8988T (cell line): ENCODE results near the gene PHC1.

ENCODE experiments used
- DNase-seq: peaks from one replicate; pipeline ENCODE4 v3.0.0; 2011

PHC1 gene

GRCh38 chr12:8950702-8951478 is 36.6 kb downstream of the PHC1 start:
- DNase-seq: no peak

GRCh38 chr12:8951744-8952143 is 37.4 kb downstream of the PHC1 start:
- no peak for DNase-seq

GRCh38 chr12:8953773-8954402 is 39.6 kb downstream of the PHC1 start:
- no peak for DNase-seq

DNA sequence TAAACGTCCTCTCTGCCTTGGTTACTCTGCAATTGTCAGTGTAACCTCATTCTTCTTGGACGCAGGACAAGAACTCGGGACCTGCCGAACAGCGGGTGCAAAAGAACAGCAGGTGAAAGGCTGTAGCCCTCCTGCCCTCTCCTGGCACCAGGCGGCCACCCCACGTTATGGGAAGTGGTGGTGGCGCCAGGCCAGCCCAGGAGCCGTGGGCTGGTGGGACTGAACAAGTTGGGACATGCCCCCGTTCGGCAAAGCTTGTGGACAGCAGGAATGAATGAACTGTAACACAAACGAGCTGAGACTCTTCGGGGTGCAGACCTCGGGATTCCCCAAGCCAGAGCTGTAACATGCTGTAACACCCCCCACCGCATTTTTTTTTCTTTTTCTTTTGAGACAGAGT is 41.8 kb downstream of the PHC1 start:
- no peak for DNase-seq

DNA sequence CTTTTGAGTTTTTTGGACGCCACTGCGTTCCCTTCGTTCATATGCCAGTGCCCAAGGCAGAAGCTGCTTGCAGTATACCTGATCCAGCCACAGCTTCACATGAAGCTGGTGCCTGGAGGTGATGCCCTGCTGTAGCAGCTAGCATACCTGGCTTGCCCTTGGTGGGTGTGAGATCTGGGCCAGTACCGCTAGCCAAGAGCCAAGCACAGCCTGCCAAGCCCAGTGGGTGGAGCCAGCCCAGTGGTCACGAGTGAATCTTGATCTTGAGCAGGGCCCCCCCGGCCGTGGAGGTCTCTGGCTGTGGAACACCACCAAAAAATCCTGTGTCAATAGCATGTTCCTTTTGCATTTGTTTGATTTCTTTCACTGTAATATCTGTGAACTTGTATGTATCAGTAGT is 42.5 kb downstream of the PHC1 start:
- no peak for DNase-seq

GRCh38 chr12:8957561-8957960 is 43.3 kb downstream of the PHC1 start:
- DNase-seq: no peak

DNA sequence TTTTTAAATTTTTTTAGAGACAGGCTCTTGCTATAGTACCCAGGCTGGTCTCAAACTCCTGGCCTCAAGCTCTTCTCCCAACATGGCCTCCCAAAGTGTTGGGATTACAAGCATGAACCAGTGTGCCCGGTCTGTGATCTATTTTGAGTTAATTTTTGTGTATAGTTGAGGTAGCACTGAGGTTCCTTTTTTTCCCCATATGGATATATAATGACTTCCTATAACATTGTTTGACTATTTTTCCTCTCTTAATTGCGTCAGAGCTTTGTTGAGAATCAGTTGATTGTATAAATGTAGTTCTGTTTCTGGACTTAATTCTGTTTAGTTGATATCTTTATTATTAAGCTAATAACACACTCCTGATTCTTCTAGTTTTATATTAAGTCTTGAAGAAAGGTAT is 43.8 kb downstream of the PHC1 start:
- DNase-seq: no peak

- DNase-seq: no peak
Measured at GRCh38 chr12:8960176-8960575, 45.9 kb downstream of the PHC1 start.

DNA sequence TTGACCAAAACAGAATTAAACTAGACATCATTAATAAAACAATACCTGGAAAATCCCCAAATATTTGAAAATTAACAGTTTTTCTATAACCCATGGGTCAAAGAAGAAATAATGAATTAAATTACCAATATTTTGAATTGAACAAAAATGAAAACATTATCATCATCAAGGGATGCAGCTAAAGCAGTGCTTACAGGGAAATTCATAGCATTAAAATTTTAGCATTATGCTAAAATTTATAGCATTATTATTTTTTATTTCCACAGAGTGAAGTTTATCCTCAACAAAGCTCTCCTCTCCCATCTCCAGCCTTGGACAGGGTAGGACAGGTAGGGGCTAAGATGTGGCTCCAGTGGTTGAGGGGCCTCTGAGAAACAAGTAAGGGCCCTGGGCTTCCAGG is 54.5 kb downstream of the PHC1 start:
- no peak for DNase-seq

GRCh38 chr12:8969861-8970411 is 55.6 kb downstream of the PHC1 start:
- DNase-seq: no peak

DNA sequence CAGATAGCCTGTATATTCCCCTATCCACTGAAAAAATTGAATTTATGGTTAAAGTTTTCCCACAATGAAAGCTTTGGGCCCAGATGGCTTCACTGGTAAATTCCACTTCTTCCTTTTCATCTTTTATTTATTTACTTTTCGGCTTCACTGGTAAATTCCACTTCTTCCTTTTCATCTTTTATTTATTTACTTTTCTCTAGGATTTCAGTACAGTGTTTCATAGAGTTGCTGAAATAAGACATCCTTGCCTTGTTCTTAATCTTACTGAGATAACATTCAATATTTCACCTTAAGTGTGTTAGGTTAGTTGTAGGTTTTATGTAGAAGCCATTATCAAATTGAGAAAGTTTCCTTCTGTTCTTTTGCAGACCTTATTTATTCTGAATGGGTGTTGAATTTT is 56.1 kb downstream of the PHC1 start:
- DNase-seq: no peak

- no peak for DNase-seq
Measured at GRCh38 chr12:8980137-8980536, 65.8 kb downstream of the PHC1 start.

DNA sequence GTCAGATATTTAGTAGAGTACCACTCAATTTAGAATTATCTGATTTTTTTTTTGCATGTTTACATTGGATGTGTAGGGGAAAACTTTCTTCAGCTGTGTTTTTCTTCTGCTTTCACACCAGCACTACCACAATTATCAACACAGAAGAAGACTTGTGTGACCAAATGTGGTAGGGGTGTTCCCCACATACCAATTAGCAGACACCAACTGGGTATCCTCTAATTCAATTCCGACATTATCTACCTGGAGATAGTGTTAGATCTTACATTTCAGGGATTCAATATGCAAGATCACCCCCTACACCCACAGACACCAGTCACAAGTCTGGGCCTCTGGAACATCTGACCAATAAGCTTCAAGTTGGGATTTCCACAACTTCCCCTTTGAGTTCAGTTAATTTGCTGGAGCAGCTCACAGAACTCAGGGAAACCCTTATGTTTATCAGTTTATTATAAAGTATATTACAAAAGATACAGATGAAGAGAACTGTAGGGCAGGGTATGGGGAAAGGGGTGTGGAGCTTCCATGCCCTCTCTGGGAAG is 71.0 kb downstream of the PHC1 start:
- DNase-seq: no peak

- no peak for DNase-seq
Measured at GRCh38 chr12:8987163-8987562, 72.9 kb downstream of the PHC1 start.

DNA sequence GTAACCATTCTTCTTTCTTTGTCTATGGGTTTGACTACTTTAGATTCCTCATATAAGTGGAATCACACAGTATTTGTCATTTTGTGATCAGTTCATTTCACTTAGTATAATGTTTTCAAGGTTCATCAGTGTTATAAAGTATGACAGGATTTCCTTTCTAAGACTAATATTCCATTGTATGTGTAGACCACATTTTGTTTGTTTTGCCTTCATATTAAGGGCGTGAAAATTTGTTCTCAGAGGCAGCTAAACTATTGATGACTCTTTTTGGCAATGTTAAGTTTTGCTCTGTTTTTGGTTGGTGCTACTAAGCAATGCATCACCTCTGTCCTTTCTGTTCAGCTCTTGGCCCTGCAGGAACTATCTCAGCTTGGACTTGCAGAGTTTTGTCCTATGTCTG is 73.4 kb downstream of the PHC1 start:
- no peak for DNase-seq

GRCh38 chr12:8989413-8989812 is 75.1 kb downstream of the PHC1 start, which contains the start of gene KLRG1:
Gene KLRG1, plus strand, starts transcription at chr12:8989546. Its CDS starts 90 bp downstream, at chr12:8989636.
- DNase-seq: no peak
